GM12878 (cell line): Measurements from ENCODE around the gene SLC24A4. TPM values are rescaled to one million over a fixed set of nuclear protein-coding genes. Genes with fewer than 3 reads are reported as not detected.

Source experiments
- ATAC-seq: fragments of 200-7000 bp; cut with Tn5 transposase; 3 replicates; pipeline ENCODE4 v1.9.1; 2020; ENCODE audit warnings: mild to moderate bottlenecking, moderate library complexity
- BruUV-seq: library from RNA; stranded (reverse); fragments of 400-500 nt; replicated peaks from 2 replicates; lab custom pipeline; 2021; lab: Mats Ljungman, UMichigan
- CTCF ChIA-PET: fragments of 300-600 bp; sonication (Branson Sonifier 250); formaldehyde crosslinking; extraction: SDS; loops from one replicate; lab custom pipeline; 2021; ENCODE audit warnings: inconsistent platforms; lab: Yijun Ruan, JAX
- POLR2A ChIA-PET: fragments of 350-600 bp; formaldehyde crosslinking; extraction: SDS; loops from one replicate; lab custom pipeline; 2021; ENCODE audit warnings: inconsistent platforms; lab: Charles Lee
- RAD21 ChIA-PET: fragments of 300-600 bp; sonication (Branson Sonifier 250); formaldehyde crosslinking; loops from one replicate; lab custom pipeline; 2023; ENCODE audit warnings: antibody characterized with exemption; ENCODE audit not compliant: unreplicated experiment; lab: Charles Lee
- SMC1A ChIA-PET: fragments of 300-600 bp; sonication (Branson Sonifier 250); formaldehyde crosslinking; loops from one replicate; lab custom pipeline; 2023; ENCODE audit not compliant: unreplicated experiment, uncharacterized antibody; lab: Charles Lee
- DNase-seq: peaks from one replicate; pipeline ENCODE4 v3.0.0-alpha.2; 2011; ENCODE audit warnings: low read depth, low spot score
- FAIRE-seq: peaks from 3 replicates; lab custom pipeline; 2011; peaks lifted over from hg19 to GRCh38; lab: Jason Lieb, UNC
- H2AFZ ChIP-seq: 2 replicates; pipeline ENCODE4 v1.6.0; 2011; ENCODE audit warnings: low read depth, low read length, control low read depth; ENCODE audit not compliant: control insufficient read depth
- H3K27ac ChIP-seq: 2 replicates; pipeline ENCODE4 v1.5.1; 2011; ENCODE audit warnings: control low read depth; ENCODE audit not compliant: control insufficient read depth, insufficient read depth
- H3K27me3 ChIP-seq, 2 experiments: replicated peaks in 1 of 2; 2 replicates each; pipeline versions ENCODE4 v1.6.0 to v1.6.1; 2011; ENCODE audit warnings: low read length in 1 of 2; ENCODE audit not compliant: control insufficient read depth in 2 of 2, insufficient read depth in 2 of 2
- H3K36me3 ChIP-seq, 2 experiments: 2 replicates each; pipeline ENCODE4 v1.5.1; 2011; ENCODE audit warnings: low read length in 1 of 2; ENCODE audit not compliant: control insufficient read depth in 2 of 2, insufficient read depth in 2 of 2
- H3K4me1 ChIP-seq: 2 replicates; pipeline ENCODE4 v1.6.1; 2011; ENCODE audit warnings: mild to moderate bottlenecking, low read length, moderate library complexity, mixed read lengths; ENCODE audit not compliant: control insufficient read depth, insufficient read depth
- H3K4me2 ChIP-seq: 2 replicates; pipeline ENCODE4 v1.6.0; 2011; ENCODE audit warnings: control low read depth; ENCODE audit not compliant: control insufficient read depth, insufficient read depth
- H3K4me3 ChIP-seq: fragments of 200-600 bp; sonication (generic); 2 replicates; pipeline ENCODE4 v1.5.1; 2016
- H3K79me2 ChIP-seq: 2 replicates; pipeline ENCODE4 v1.6.0; 2011; ENCODE audit warnings: low read length; ENCODE audit not compliant: control insufficient read depth, insufficient read depth
- H3K9ac ChIP-seq: 2 replicates; pipeline ENCODE4 v1.8.0; 2011; ENCODE audit warnings: low read length, control low read depth, mixed read lengths; ENCODE audit not compliant: control insufficient read depth, insufficient read depth
- H3K9me3 ChIP-seq: replicated peaks from 3 replicates; pipeline ENCODE4 v1.5.1; 2011; ENCODE audit warnings: mild to moderate bottlenecking, low read length; ENCODE audit not compliant: control insufficient read depth, insufficient read depth
- H4K20me1 ChIP-seq: 2 replicates; pipeline ENCODE4 v1.6.0; 2011; ENCODE audit not compliant: control insufficient read depth, insufficient read depth
- POU2F2 ChIP-seq: IDR thresholded peaks from 3 replicates; pipeline ENCODE4 v1.6.1; 2011; ENCODE audit warnings: low read depth, mild to moderate bottlenecking, low read length, borderline replicate concordance
- TAF1 ChIP-seq: IDR thresholded peaks from 2 replicates; pipeline ENCODE4 v1.6.1; 2011; ENCODE audit warnings: mild to moderate bottlenecking, low read depth, low read length, borderline replicate concordance
- WGBS: methylation state at CpG from one replicate; pipeline ENCODE4 v1.1.6; 2016; ENCODE audit warnings: low lambda C conversion rate; ENCODE audit not compliant: insufficient replicate concordance, insufficient coverage; ENCODE audit errors: missing lambda C conversion rate; 5-methylcytosine and 5-hydroxymethylcytosine counted together
- in situ Hi-C: fragments of 300-500 bp; cut with MboI; formaldehyde crosslinking; loops from 9 replicates; pipeline ENCODE4 v1.14.3; 2018; ENCODE audit warnings: mixed read lengths
- intact Hi-C: fragments of 100-400 bp; cut with micrococcal nuclease; formaldehyde crosslinking; loops from one replicate; pipeline ENCODE4 v1.14.2; 2022; ENCODE audit not compliant: unreplicated experiment
- polyA plus RNA-seq, 11 experiments: library from polyadenylated mRNA; depleted of rRNA in 4 of 11; unstranded in 6 of 11; stranded (reverse) in 5 of 11; fragments of >200 nt; fragmentation: Nextera tagmentation in 4 of 11; fragmentation: Illumina TruSeq in 1 of 11; extraction: Ambion mirVana in 4 of 11; extraction: Trizol in 1 of 11; gene quantifications; 1 replicate in 1 of 11; 2 replicates in 10 of 11; pipeline versions ENCODE4 v1.2.1 to v1.2.3, GENCODE V29; 2011 to 2016; ENCODE audit warnings: inconsistent platforms in 2 of 11, missing spikeins in 2 of 11, low read depth in 1 of 11
- total RNA-seq, 4 experiments: library from RNA; depleted of rRNA in 3 of 4; stranded (reverse); fragments of >200 nt in 3 of 4; fragmentation: Illumina TruSeq in 1 of 4; extraction: Trizol in 1 of 4; gene quantifications; 2 replicates each; pipeline versions ENCODE4 v1.2.1 to v1.2.3, GENCODE V29; 2013 to 2021

Gene SLC24A4
- total and polyA plus RNA-seq, 10 of the 15 experiments (the other 5 are each of a cell fraction or from before 2014, with no cell fraction given): under 0.01 to 0.46 (median 0.04) TPM; not detected in 5

DNA sequence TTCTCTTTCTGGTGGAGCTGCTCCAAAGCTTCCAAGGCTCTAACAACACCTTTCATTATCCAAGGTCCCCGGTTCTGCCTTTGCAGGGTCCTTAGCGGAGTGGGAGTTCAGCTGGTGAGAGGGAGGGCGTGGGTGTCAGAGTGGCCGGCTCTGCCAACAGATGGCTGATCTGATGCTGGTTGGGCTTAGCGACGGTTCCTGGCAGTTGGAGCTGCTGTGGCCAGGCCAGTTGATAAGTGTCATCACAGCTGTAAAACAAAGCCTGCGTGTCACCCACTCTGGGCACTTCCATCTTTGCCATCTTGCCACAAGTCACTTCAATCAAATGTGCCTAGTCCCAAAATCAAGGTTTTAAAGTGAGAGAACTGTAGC lies 226.9 kb downstream of the SLC24A4 start:
- SMC1A ChIA-PET: interaction anchor here (0.6 to 3.2 kb wide), 14 partner anchors 11 to 103 kb away, joined by 3 to 15 read pairs (median 4); no protein-coding TSS in a partner anchor
- TF ChIP-seq TAF1 (no peak), POU2F2 (no peak)
- RAD21 ChIA-PET: interaction anchor here (0.9 to 4.1 kb wide), 4 partner anchors 18 to 125 kb away, joined by 3 to 19 read pairs (median 9); no protein-coding TSS in a partner anchor
- POLR2A ChIA-PET: interaction anchor here (0.6 to 1.2 kb wide), 4 partner anchors 26 to 1620 kb away, joined by 3 read pairs; no protein-coding TSS in a partner anchor
- Histone ChIP-seq H3K36me3 (0 out of 4 replicates have a peak, but pooled peaks cover 0 to 2% of the 10 kb centered on the region in 2 experiments), H3K9me3 (no peaks in the 10 kb centered on the region), H3K9ac (no peak overlapping the region), H3K27me3 (no peaks in the 10 kb centered on the region), H4K20me1 (peaks cover 4% of the 10 kb centered on the region; the same call in 1 of the 2 replicates), H3K4me1 (peaks cover 29% of the 10 kb centered on the region), H3K4me3 (no peak overlapping the region), H3K4me2 (no peak overlapping the region), H2AFZ (no peak overlapping the region), H3K79me2 (no peaks in the 10 kb centered on the region; the same call in 1 of the 2 replicates), H3K27ac (no peak overlapping the region)
- WGBS: 87% methylated on average over 7 of the region's 7 CpGs
- CTCF ChIA-PET: interaction anchor here (0.9 to 1.8 kb wide), 6 partner anchors 27 to 131 kb away, joined by 3 to 10 read pairs (median 4); no protein-coding TSS in a partner anchor
- no TSS peak for BruUV-seq
- DNase-seq (no peak), ATAC-seq (no peak), FAIRE-seq (no peak)
- intact Hi-C loops (loop anchor here (5.0 kb wide), 1 partner anchor 428 kb away; the partner anchor contains the start of genes CPSF2 and NDUFB1), in situ Hi-C loops (no loop called here)

Other genes starting within 250 kb of the SLC24A4 start
- 15.6 and 26.1 TPM in 2 replicates for gene ATXN3, start 216.6 kb upstream of the SLC24A4 start, total RNA-seq (2014; rRNA removed)
- 16.5 and 19.1 TPM in 2 replicates for gene ATXN3, start 216.6 kb upstream of the SLC24A4 start, total RNA-seq (2014; rRNA removed; fragmentation: Illumina TruSeq; extraction: Trizol)
- 20.2 and 20.4 TPM in 2 replicates for gene ATXN3, start 216.6 kb upstream of the SLC24A4 start, total RNA-seq (2021)
- gene ATXN3, start 216.6 kb upstream of the SLC24A4 start, polyA plus RNA-seq (2011; rRNA removed): 26.3 and 43.1 TPM in 2 replicates
- gene ATXN3, start 216.6 kb upstream of the SLC24A4 start, polyA plus RNA-seq (2014; fragmentation: Illumina TruSeq; extraction: Trizol): 15.1 and 22.0 TPM in 2 replicates
- 10 to 100 TPM; 17.0 to 21.6 TPM for gene ATXN3, start 216.6 kb upstream of the SLC24A4 start, polyA plus RNA-seq (2014; fragmentation: Nextera tagmentation; extraction: Ambion mirVana)
- 15.3 and 17.9 TPM in 2 replicates for gene ATXN3, start 216.6 kb upstream of the SLC24A4 start, polyA plus RNA-seq (2014; rRNA removed)
- 10 to 100 TPM; 27.2 to 27.3 TPM for gene ATXN3, start 216.6 kb upstream of the SLC24A4 start, polyA plus RNA-seq (2016; fragmentation: Nextera tagmentation; extraction: Ambion mirVana)
- gene NDUFB1, start 201.5 kb upstream of the SLC24A4 start, total RNA-seq (2014; rRNA removed): 301 and 360 TPM in 2 replicates
- gene NDUFB1, start 201.5 kb upstream of the SLC24A4 start, total RNA-seq (2014; rRNA removed; fragmentation: Illumina TruSeq; extraction: Trizol): 346 and 374 TPM in 2 replicates
- gene NDUFB1, start 201.5 kb upstream of the SLC24A4 start, total RNA-seq (2021): 132 and 135 TPM in 2 replicates
- 490 and 558 TPM in 2 replicates for gene NDUFB1, start 201.5 kb upstream of the SLC24A4 start, polyA plus RNA-seq (2011; rRNA removed)
- 519 and 568 TPM in 2 replicates for gene NDUFB1, start 201.5 kb upstream of the SLC24A4 start, polyA plus RNA-seq (2014; fragmentation: Illumina TruSeq; extraction: Trizol)
- 100 to 1,000 TPM; 626 to 780 TPM for gene NDUFB1, start 201.5 kb upstream of the SLC24A4 start, polyA plus RNA-seq (2014; fragmentation: Nextera tagmentation; extraction: Ambion mirVana)
- 618 and 919 TPM in 2 replicates for gene NDUFB1, start 201.5 kb upstream of the SLC24A4 start, polyA plus RNA-seq (2014; rRNA removed)
- 100 to 1,000 TPM; 602 to 632 TPM for gene NDUFB1, start 201.5 kb upstream of the SLC24A4 start, polyA plus RNA-seq (2016; fragmentation: Nextera tagmentation; extraction: Ambion mirVana)
- 25.9 and 28.2 TPM in 2 replicates for gene CPSF2, start 201.2 kb upstream of the SLC24A4 start, total RNA-seq (2014; rRNA removed)
- gene CPSF2, start 201.2 kb upstream of the SLC24A4 start, total RNA-seq (2014; rRNA removed; fragmentation: Illumina TruSeq; extraction: Trizol): 60.2 and 71.8 TPM in 2 replicates
- 57.6 and 61.7 TPM in 2 replicates for gene CPSF2, start 201.2 kb upstream of the SLC24A4 start, total RNA-seq (2021)
- gene CPSF2, start 201.2 kb upstream of the SLC24A4 start, polyA plus RNA-seq (2011; rRNA removed): 42.0 and 63.9 TPM in 2 replicates
- 52.0 and 76.6 TPM in 2 replicates for gene CPSF2, start 201.2 kb upstream of the SLC24A4 start, polyA plus RNA-seq (2014; fragmentation: Illumina TruSeq; extraction: Trizol)
- 10 to 100 TPM; 18.2 to 20.1 TPM for gene CPSF2, start 201.2 kb upstream of the SLC24A4 start, polyA plus RNA-seq (2014; fragmentation: Nextera tagmentation; extraction: Ambion mirVana)
- gene CPSF2, start 201.2 kb upstream of the SLC24A4 start, polyA plus RNA-seq (2014; rRNA removed): 32.8 and 36.8 TPM in 2 replicates
- 10 to 100 TPM; 61.9 to 62.0 TPM for gene CPSF2, start 201.2 kb upstream of the SLC24A4 start, polyA plus RNA-seq (2016; fragmentation: Nextera tagmentation; extraction: Ambion mirVana)
- gene RIN3, start 190.6 kb downstream of the SLC24A4 start, total RNA-seq (2014; rRNA removed): 4.6 and 5.6 TPM in 2 replicates
- 3.5 and 4.7 TPM in 2 replicates for gene RIN3, start 190.6 kb downstream of the SLC24A4 start, total RNA-seq (2014; rRNA removed; fragmentation: Illumina TruSeq; extraction: Trizol)
- gene RIN3, start 190.6 kb downstream of the SLC24A4 start, total RNA-seq (2021): 21.8 and 23.3 TPM in 2 replicates
- 5.4 and 10.3 TPM in 2 replicates for gene RIN3, start 190.6 kb downstream of the SLC24A4 start, polyA plus RNA-seq (2011; rRNA removed)
- gene RIN3, start 190.6 kb downstream of the SLC24A4 start, polyA plus RNA-seq (2014; fragmentation: Illumina TruSeq; extraction: Trizol): 3.2 and 6.4 TPM in 2 replicates
- gene RIN3, start 190.6 kb downstream of the SLC24A4 start, polyA plus RNA-seq (2014; fragmentation: Nextera tagmentation; extraction: Ambion mirVana): under 1 TPM; 0.91 to 0.95 TPM
- 10.0 and 14.3 TPM in 2 replicates for gene RIN3, start 190.6 kb downstream of the SLC24A4 start, polyA plus RNA-seq (2014; rRNA removed)
- 1 to 10 TPM; 6.3 to 6.7 TPM for gene RIN3, start 190.6 kb downstream of the SLC24A4 start, polyA plus RNA-seq (2016; fragmentation: Nextera tagmentation; extraction: Ambion mirVana)